Stimulated activated CD8-positive, alpha-beta memory T cell treated with anti-CD3 and anti-CD28 coated beads, Interleukin-15, amount 100 ng/mL, for 1 hour (primary cell): ENCODE results near the gene ATXN7L1.
A peak's percentile ranks its signal among the peaks of the same experiment; 100 is the strongest.
"Not testable (repeated sequence)": the region's sequence is repeated elsewhere in the genome, so short reads cannot be mapped to it uniquely, and the experiment has no call there.

Source experiments
- DNase-seq: peaks from one replicate; pipeline ENCODE4 v3.0.0-alpha.2; 2020; ENCODE audit warnings: low read depth

The ATXN7L1 gene

DNA sequence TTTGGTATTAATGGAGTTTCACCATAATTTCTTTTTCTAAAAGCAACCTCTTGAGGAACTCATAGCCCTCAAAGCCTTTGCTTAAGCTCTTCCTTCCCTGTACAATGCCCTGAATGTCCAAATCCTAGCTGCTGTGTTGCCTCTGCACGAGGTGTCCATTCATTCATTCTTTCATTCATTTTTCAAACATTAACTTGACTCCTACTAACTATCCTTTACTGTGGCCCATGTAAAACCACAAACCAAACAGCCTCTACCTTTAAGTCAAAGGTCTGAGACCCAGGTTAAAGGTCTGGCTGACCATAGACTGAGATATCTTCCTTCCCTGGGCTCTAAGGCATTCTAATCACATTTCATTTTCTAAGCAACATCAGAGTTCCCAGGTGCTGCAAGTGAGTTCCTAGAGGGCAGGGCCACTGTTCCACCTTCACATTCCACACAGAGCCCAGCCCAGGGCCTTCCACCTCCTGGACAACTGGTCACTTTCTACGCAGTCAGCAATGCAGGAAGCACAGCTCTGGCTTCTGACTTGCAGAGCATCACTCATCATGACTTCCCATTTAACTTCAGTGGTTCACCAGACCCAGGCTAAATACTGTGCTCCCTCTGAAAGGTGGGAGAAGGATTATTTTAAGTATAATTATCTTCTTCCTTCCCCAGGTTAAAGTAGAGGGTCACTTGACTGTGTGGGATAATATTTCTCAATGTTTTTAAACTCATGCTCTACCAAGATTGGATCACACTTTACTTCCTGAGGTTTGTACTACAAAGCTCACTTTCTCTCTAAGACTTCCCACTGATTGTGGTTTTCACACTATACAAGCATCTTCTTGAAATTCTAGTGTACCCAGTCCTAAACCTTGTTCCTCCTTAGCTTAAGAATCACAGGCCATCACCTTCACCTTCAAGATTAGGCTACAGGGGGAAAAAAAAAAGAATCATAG, 19.1 kb downstream of the ATXN7L1 start:
- DNase-seq: no peak

DNA sequence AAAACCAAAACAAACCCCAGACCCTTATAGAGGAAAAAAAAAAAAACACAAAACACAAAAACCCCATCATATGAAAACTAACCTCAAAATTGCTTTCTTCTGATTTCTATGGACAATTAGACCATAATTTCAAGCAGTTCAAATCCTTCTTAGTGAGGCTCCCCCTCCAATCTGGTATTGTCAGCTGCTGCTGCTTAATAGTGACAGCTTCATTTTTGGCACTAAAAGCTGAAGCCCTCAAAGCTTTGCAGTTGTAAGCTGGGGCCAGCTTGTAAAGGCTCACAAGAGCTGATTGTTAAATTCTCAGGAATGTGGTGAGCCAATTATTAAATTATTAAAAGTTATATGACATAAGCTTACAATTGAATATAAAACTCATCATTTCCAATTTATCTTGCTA, 21.9 kb downstream of the ATXN7L1 start:
- no peak for DNase-seq

DNA sequence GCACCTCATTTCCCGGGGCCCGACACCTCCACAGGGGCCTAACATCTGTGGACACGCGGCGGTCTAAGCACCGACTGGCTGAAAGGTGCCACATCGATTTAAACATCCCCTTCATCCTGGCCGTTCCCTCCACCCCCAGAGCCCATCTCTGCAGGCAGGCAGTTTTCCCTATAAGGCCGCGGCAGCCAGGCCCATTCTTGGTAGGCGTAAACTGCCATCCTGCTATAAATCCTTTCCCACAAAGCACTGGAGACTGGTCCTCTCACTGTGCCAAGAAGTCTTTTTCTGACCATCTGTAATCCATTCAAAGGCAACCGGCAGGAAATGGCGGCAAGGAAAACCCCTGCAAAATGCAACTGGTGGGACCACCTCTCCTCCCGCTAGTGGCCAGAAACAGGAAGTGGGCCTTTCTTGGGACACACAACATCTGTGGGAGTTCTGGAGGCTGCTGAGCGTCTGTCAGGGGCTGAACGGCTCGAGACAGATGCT, 22.4 kb downstream of the ATXN7L1 start:
- no peak for DNase-seq

DNA sequence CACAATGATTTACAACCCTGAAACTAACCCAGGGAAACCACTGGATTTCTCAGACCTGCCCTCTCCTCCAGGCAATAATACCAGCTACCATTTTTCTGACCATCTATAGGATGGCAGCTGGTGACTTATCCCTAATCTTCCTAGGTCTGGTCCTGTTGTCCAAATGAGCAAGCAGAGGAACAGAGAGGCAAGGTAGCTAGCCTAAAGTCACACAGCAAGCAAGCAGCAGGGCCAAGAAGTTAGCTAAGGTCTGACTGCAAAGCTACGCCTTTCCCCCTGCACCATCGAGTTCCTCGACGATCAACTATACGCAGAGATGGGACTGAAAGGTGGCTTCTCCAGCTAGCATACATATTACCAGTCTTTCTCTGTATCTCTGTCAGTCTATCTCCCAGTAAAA, 25.3 kb downstream of the ATXN7L1 start:
- DNase-seq: no peak

DNA sequence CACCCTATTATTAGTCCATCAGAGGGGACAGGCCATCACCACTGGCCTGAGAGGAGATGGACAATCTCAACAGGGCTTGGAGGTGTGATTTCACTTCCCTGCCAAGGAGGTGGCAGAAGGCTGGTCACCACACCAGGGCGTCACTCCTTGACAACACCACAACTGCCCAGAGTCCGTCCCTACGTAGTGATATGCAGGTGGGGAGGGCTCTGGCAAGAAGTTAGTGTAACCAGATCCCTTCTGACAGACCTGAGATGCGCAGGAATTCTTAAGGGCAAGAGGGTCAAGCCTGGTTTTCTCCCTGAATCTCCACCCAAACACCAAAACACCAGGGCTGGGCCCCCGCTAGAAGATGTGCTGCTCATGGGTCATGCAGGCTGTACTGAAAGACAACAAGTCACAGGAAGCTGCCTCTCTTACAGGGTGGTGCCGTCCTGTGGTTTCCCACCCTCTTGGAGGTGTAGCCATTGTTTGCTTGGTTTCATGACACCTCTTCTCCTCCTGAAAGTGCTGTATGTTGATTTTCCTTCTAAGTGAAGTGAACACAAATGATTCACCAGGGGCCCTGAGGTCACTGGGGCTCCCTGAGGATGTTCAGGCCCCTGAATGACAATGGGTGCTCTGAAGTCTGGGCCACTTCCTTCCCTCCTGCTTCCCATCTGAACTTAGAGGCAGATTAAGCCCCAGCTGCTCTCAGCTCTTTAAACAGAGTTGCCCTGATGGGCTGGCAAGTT, 27.1 kb downstream of the ATXN7L1 start:
- DNase-seq: peak; percentile 27

DNA sequence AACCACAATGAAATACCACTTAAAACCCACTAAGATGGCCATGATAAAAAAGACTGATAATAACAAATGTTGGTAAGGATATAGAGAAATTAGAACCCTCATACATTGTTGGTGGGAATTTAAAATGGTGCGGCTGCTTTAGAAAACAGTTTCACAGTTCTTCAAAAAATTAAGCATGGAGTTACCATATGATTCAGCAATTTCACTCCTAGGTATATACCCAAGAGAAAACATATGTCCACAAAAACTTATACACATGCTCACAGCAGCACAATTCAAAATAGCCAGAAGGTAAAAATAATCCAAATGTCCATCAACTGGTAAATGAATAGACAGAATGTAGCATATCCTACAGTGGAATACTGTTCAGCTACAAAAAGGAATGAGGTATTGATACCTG, 30.0 kb downstream of the ATXN7L1 start:
- no peak for DNase-seq

DNA sequence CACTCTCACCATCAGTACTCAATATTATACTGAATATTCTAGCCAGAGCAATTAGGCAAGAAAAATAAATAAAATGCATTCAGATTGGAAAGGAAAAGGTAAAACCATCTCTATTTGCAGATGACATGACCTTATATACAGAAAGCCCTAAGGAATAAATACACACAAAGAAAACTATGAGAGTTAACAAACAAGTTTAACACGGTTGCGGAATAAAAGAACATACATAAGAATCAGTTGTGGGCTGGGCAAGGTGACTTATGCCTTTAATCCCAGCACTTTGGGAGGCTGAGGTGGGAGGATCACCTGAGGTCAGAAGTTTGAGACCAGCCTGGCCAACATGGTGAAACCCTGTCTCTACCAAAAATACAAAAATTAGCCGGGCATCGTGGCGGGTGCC, 31.7 kb downstream of the ATXN7L1 start:
- not testable (repeated sequence) for DNase-seq

DNA sequence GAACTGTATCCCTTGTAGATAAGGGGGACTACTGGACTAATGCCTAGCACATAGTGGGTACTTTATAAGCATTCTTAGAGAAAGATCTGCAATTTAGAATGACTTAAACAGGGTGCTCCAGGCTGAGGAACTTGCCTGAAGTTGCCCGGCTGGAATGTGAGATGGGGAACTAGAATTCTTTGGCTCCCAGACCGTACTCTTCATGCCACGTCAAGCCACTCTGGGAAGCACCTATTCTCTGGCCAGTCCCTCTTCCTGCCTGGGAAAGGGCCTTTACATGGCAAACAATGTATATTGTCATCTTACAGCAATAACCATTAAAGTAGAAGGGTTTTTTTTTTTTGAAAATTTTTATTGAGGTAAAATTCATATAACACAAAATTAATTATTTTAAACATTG, 34.5 kb downstream of the ATXN7L1 start:
- DNase-seq: no peak

DNA sequence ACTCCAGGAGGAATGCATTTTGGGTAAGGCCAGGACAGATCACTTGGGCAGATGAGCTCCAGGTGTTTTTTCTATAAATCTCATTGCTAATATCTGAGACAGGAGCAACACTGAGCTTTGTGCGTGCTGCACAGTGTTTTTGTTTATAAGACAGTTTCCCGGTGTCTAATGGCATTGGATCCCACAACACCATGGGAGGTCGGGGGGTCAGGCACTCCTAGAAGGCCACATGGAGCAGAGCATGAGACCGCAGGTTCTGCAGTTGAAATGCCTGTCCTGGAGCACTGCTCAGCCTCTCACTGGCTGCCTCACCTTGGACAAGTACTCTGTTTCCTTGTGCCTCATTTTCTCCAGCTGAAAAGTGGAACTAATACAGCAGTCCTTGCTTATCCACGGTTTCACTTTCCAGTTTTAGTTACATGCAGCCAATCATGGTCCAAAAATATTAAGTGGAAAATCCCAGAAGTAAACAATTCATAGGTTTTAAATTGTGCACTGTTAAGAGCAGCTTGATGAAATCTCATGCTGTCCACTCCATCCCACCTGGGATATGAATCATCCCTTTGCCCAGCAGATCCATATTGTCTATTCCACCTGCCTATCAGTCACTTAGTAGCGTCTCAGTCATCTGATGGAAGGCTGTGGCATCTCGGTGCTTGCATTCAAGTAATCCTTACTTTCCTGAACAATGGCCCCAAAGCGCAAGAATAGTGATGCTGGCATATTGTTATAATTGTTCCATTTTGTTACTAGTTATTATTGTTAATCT, 35.2 kb downstream of the ATXN7L1 start:
- DNase-seq: no peak

DNA sequence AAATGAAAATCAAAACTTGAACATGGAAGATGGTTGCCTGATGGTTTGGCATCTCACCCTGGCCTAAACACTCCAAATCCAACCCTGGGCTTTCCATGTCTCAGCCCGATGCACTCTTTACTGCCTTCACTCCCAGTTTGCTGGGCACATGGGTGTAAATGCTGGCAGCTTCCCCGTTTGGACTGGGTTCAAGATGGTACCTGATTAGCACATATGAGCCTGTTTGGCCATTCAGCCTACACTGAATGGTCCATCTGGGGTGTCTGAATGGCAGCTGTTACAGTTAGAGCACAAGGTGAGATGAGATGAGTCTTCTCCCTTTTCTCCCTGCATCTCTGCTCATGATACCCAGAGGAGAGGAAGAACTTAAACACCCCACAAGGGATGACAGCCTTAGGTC, 37.1 kb downstream of the ATXN7L1 start:
- DNase-seq: no peak

DNA sequence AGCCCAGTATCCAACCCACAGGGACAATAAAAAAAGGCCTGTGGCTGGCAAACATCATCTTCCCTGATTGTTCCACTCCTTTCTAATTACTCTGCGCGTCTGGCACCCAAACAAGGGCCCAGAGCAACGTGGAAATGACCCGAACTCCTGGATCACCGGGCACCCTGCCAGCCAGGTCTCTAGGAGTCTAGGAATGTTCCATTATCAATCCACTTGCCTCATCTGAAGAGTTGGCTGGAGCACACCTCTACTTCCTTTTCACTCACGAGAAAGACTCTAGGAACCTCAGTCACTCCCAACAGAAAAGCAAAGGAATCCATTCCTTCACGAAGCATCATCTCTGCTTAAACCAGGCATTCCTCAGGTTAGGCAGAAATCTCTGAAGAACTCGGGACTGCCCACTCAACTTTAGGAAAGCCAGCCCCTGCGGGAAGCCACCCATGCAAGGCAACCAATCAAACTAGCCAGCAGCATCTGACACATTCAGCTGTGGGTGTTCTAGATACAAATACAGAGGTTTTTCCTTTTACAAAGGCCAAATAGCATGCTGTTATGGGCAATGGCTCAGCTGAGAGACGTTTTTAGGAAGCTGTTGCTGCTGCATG, 37.7 kb downstream of the ATXN7L1 start:
- no peak for DNase-seq

DNA sequence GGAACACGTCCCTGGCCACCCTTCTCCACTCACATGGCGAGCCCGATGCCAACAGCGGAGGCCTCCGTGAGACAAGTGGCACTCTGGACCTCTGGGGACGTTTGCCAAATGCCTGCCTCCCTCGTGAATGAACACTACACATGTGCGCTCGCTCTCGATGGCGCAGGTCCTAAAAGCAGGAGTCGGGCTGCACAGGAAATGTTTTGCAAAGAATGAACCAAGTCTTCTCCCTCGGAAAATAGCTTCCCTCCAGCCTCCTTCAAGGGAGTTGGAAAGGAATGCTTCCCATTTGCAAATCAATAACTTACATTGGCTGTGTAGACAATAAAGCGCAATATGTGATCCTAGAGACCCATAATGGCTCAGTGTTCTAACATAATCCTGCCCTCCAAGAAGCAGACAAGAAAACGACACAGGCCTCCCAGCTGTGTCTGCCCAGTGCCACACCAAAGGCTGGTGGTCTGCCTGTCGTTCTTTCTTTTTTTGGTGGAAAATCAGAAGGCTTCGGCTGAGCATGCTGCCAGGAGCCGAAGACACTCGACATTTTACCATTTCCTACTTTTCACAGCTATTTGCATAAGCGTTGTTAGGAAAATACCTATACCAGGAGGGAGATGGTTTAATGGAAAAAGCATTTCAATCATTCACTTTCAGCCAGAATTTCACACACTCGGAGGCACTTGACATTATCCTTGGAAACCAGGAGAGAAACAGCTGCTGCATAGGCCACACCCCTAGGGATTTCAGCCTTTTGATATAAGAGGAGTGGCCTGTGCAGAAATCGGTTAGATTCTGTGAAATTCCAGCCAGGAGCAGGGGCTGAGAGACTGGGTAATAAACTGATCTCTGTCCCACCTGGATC, 38.4 kb downstream of the ATXN7L1 start:
- DNase-seq: no peak

DNA sequence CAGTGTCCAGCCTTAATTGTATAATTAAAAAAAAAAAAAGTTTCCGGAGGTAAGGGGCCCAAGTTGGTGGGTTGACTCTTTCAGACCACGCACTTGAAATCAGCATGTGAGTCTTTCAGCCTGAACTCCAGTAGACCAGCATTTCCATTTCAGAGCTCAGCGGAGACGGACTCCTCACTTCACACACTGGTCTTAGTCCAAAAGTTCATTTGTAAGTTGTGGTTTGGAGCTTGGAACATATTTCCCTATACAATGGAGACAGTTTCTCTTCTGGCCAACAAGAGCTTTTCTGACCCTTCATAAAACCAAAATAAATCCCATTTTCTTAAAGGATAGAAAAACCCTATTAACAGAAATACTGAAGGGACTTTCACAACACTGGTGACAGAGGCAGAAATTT, 41.0 kb downstream of the ATXN7L1 start:
- DNase-seq: no peak

DNA sequence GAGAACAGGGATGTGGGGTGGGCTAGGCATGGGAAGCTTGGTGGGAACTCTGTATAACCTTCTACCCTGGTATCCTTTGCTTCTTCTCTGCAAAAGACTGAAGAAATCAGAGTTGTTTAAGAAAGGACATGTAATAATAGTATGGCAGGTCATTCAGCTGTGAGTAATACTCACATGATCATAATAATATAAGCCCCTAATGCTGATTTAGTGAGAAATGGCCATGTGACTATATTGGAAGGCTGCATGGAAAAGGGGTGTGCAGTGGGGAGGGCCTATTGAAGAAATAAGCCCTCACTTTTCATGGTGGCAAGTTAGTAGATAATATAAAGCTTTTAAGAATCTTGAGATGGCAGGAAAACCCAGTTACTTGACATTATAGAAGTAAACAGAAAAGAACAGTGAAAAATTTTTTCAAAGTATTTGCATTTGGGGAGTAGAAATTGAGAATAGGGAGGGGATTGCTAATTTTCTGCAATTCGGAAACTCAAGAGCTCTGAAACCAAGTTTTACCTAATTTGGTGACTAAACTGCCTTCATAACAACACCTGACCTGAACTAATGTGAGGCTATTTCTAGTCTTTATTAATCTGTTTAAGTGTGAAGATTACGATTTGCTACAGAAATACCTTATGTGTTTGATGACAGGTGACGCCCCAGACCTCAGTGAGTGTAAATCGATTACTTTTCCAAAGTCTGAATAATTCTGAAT, 44.4 kb downstream of the ATXN7L1 start:
- no peak for DNase-seq

DNA sequence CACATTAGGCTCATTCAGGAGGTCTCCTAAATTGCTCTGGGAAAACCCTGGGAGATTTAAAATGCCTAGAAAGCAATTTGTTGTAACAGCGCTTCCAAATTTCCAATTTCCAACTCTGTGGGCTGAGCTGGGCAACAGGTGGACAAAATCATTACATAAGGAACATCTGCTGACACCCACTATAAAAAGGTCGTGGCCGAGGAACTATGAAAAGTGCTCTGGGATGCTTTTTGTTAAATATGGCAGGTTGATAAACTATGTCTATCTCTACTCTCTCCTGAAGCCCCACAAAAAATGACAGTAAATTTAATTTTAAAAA, 45.1 kb downstream of the ATXN7L1 start:
- no peak for DNase-seq

DNA sequence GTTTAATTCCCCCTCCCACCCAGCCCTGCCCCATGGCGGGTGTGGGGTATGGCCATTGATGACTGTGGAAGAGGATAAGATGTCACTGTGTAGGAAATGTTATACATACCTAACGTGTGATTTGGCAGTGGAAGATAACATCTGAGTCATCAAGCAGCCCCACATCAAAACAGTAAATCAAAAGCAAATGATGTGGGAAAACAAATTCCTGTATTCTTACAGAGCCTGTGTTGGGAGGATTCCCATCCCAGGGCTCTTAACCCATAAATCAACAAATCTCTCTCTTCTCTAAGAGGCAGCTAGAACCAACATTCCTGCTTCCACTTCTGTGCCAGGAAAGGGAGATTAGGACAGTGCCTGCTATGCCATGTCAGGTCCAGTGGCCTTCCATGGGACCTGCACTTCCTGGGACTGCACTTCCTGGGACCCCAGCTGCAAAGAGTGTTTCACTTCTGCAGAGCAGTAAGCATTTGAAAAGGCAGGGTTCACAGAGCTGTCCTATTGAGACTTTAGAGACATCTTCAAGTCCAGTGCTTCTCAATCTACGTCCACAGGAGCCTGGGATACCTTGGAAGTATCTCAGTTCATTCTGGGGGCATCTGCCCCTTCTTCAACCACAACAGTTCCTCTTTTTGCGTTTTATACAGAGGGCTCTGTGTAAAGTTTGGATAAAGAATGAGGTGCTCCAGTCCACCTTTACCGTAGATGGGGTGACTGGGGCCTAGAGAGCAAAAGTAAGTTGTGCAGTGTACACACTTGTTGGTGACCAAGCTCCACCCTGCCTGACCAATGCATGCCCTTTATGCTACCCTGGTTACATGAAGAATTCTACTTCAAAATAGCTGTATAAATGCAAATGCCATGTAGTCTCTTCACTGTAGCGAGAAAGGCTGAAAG, 45.7 kb downstream of the ATXN7L1 start:
- no peak for DNase-seq

DNA sequence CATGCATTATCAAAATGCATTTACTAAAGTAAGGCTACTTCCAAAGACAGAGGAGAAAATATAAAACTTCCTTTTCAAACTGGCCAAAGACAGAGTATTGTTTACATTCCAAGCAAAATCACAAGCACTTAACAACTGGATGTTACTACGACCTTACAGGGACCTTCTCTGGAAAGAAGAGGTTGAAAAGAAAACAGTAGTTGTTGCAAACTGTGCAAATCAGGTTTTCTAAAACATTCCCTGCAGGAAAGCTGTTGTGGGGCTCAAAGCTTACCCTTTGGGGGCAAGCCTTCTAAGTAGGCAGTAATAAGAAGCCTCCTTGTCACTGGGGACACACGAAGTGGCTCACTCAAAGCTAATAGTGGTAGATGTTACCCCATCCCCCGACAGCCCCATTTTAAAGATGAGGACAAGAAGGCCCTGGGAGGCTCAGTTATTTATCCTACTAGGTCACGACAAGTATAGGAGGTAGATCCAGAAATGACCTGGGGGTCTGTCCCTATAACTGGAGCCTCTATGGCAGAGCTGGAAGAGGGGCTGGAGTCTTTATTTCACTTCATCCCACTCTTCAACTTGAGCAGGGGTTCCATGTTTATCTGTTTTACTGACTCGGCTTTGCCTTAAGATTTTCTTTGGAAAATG, 46.6 kb downstream of the ATXN7L1 start:
- DNase-seq: no peak

DNA sequence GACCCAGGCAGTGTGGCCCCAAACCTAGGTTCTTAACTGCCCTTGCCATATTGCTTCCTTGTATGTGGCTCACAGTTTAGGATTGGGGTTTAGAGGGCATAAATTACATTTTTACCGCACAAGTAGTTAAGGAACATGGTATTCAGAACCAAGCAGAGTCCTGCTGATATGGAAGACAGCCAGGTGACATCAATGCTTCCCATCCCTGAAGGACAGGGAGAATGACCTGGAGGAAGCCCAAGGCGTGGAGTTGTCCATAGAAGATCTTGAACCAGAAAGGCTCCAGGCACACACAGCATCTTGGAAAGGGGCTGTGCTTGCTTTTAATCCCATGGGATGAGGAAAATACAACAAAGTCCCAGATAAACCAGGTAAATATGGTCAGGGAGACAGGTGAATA, 48.3 kb downstream of the ATXN7L1 start:
- DNase-seq: no peak
